ENCODE data around the gene SLAMF7. TPM values are rescaled to one million over a fixed set of nuclear protein-coding genes. Genes with fewer than 3 reads are reported as not detected.
"Not testable (repeated sequence)": the region's sequence is repeated elsewhere in the genome, so short reads cannot be mapped to it uniquely, and the experiment has no call there.

The SLAMF7 gene
- total RNA-seq, 2 experiments from 2014 or later = 152 to 162 TPM

GRCh38 chr1:160712525-160713080 is 26.4 kb upstream of the SLAMF7 start:
- not testable (repeated sequence) for H3K4me3 Mint-ChIP-seq, H3K27me3 Mint-ChIP-seq, H3K36me3 Mint-ChIP-seq, H3K27ac Mint-ChIP-seq, H3K9me3 Mint-ChIP-seq
- DNase-seq = peak; percentile 49
- peaks cover 45% of the 10 kb centered on the region for H3K4me1 Mint-ChIP-seq

GRCh38 chr1:160713161-160713560 is 25.9 kb upstream of the SLAMF7 start:
- Mint-ChIP-seq H3K4me3 (no peak overlapping the region), H3K27me3 (no peaks in the 10 kb centered on the region), H3K27ac (no peak overlapping the region), H3K36me3 (no peaks in the 10 kb centered on the region), H3K4me1 (peaks cover 48% of the 10 kb centered on the region), H3K9me3 (no peaks in the 10 kb centered on the region)
- DNase-seq = no peak

GRCh38 chr1:160714034-160714648 is 24.9 kb upstream of the SLAMF7 start:
- not testable (repeated sequence) for H3K9me3 Mint-ChIP-seq, H3K36me3 Mint-ChIP-seq, H3K27me3 Mint-ChIP-seq, DNase-seq
- Mint-ChIP-seq H3K4me3 (peak overlapping the region; percentile 14), H3K27ac (peak overlapping the region; percentile 60), H3K4me1 (peaks cover 54% of the 10 kb centered on the region)

GRCh38 chr1:160716013-160716412 is 23.0 kb upstream of the SLAMF7 start:
- Mint-ChIP-seq H3K9me3 (peaks cover 2% of the 10 kb centered on the region), H3K36me3 (no peaks in the 10 kb centered on the region), H3K4me1 (peaks cover 68% of the 10 kb centered on the region), H3K27ac (no peak overlapping the region), H3K4me3 (no peak overlapping the region), H3K27me3 (no peaks in the 10 kb centered on the region)
- DNase-seq = no peak

- Mint-ChIP-seq H3K9me3 (peaks cover 2% of the 10 kb centered on the region), H3K36me3 (no peaks in the 10 kb centered on the region), H3K4me3 (no peak overlapping the region), H3K27me3 (no peaks in the 10 kb centered on the region), H3K27ac (no peak overlapping the region), H3K4me1 (peaks cover 68% of the 10 kb centered on the region)
- DNase-seq = no peak
Observed at GRCh38 chr1:160717306-160717705, 21.7 kb upstream of the SLAMF7 start.

- H3K36me3 Mint-ChIP-seq = no peaks in the 10 kb centered on the region
- H3K27me3 Mint-ChIP-seq = no peaks in the 10 kb centered on the region
- no peak overlapping the region for H3K27ac Mint-ChIP-seq
- H3K4me1 Mint-ChIP-seq = peaks cover 69% of the 10 kb centered on the region
- H3K4me3 Mint-ChIP-seq = no peak overlapping the region
- no peak for DNase-seq
- peaks cover 2% of the 10 kb centered on the region for H3K9me3 Mint-ChIP-seq
Observed at GRCh38 chr1:160718210-160718609, 20.8 kb upstream of the SLAMF7 start.

GRCh38 chr1:160720356-160721085 is 18.5 kb upstream of the SLAMF7 start:
- no peak overlapping the region for H3K4me3 Mint-ChIP-seq
- H3K36me3 Mint-ChIP-seq = no peaks in the 10 kb centered on the region
- H3K9me3 Mint-ChIP-seq = peaks cover 2% of the 10 kb centered on the region
- peaks cover 62% of the 10 kb centered on the region for H3K4me1 Mint-ChIP-seq
- no peak for DNase-seq
- H3K27me3 Mint-ChIP-seq = no peaks in the 10 kb centered on the region
- H3K27ac Mint-ChIP-seq = no peak overlapping the region

- H3K9me3 Mint-ChIP-seq = peaks cover 2% of the 10 kb centered on the region
- H3K27ac Mint-ChIP-seq = no peak overlapping the region
- no peaks in the 10 kb centered on the region for H3K36me3 Mint-ChIP-seq
- no peak for DNase-seq
- H3K4me3 Mint-ChIP-seq = no peak overlapping the region
- no peaks in the 10 kb centered on the region for H3K27me3 Mint-ChIP-seq
- peaks cover 58% of the 10 kb centered on the region for H3K4me1 Mint-ChIP-seq
Observed at GRCh38 chr1:160721473-160721872, 17.6 kb upstream of the SLAMF7 start.

- DNase-seq = no peak
- peaks cover 2% of the 10 kb centered on the region for H3K9me3 Mint-ChIP-seq
- peak overlapping the region; percentile 79 for H3K27ac Mint-ChIP-seq
- H3K36me3 Mint-ChIP-seq = no peaks in the 10 kb centered on the region
- no peaks in the 10 kb centered on the region for H3K27me3 Mint-ChIP-seq
- peak overlapping the region; percentile 44 for H3K4me3 Mint-ChIP-seq
- H3K4me1 Mint-ChIP-seq = peaks cover 46% of the 10 kb centered on the region
Observed at GRCh38 chr1:160722726-160723125, 16.3 kb upstream of the SLAMF7 start.

- Mint-ChIP-seq H3K27me3 (no peaks in the 10 kb centered on the region), H3K4me1 (peaks cover 43% of the 10 kb centered on the region), H3K4me3 (no peak overlapping the region), H3K27ac (no peak overlapping the region), H3K9me3 (peaks cover 2% of the 10 kb centered on the region), H3K36me3 (no peaks in the 10 kb centered on the region)
- no peak for DNase-seq
Observed at GRCh38 chr1:160723332-160723731, 15.7 kb upstream of the SLAMF7 start.

GRCh38 chr1:160724465-160725242 is 14.4 kb upstream of the SLAMF7 start:
- H3K4me3 Mint-ChIP-seq = no peak overlapping the region
- DNase-seq = no peak
- H3K27me3 Mint-ChIP-seq = no peaks in the 10 kb centered on the region
- H3K36me3 Mint-ChIP-seq = no peaks in the 10 kb centered on the region
- peaks cover 36% of the 10 kb centered on the region for H3K4me1 Mint-ChIP-seq
- no peak overlapping the region for H3K27ac Mint-ChIP-seq
- peaks cover 2% of the 10 kb centered on the region for H3K9me3 Mint-ChIP-seq

GRCh38 chr1:160726114-160726497 is 12.9 kb upstream of the SLAMF7 start:
- Mint-ChIP-seq H3K9me3 (no peaks in the 10 kb centered on the region), H3K36me3 (no peaks in the 10 kb centered on the region), H3K4me1 (peaks cover 25% of the 10 kb centered on the region), H3K27me3 (no peaks in the 10 kb centered on the region), H3K4me3 (no peak overlapping the region), H3K27ac (no peak overlapping the region)
- no peak for DNase-seq

GRCh38 chr1:160726498-160727315 is 12.3 kb upstream of the SLAMF7 start:
- Mint-ChIP-seq H3K4me3 (no peak overlapping the region), H3K27ac (no peak overlapping the region), H3K9me3 (peaks cover 3% of the 10 kb centered on the region), H3K4me1 (peaks cover 28% of the 10 kb centered on the region), H3K27me3 (no peaks in the 10 kb centered on the region), H3K36me3 (peaks cover 4% of the 10 kb centered on the region)
- peak; percentile 63 for DNase-seq

- no peak overlapping the region for H3K27ac Mint-ChIP-seq
- peaks cover 10% of the 10 kb centered on the region for H3K36me3 Mint-ChIP-seq
- no peaks in the 10 kb centered on the region for H3K27me3 Mint-ChIP-seq
- H3K9me3 Mint-ChIP-seq = peaks cover 9% of the 10 kb centered on the region
- no peak overlapping the region for H3K4me3 Mint-ChIP-seq
- H3K4me1 Mint-ChIP-seq = peaks cover 31% of the 10 kb centered on the region
- no peak for DNase-seq
Observed at GRCh38 chr1:160727316-160727640, 11.8 kb upstream of the SLAMF7 start.

- Mint-ChIP-seq H3K4me1 (peaks cover 42% of the 10 kb centered on the region), H3K36me3 (peaks cover 51% of the 10 kb centered on the region), H3K9me3 (peaks cover 41% of the 10 kb centered on the region)
- H3K27me3 Mint-ChIP-seq, DNase-seq, H3K4me3 Mint-ChIP-seq, H3K27ac Mint-ChIP-seq: not testable (repeated sequence)
Observed at GRCh38 chr1:160731564-160731963, 7.5 kb upstream of the SLAMF7 start.

Data from activated naive CD8-positive, alpha-beta T cell treated with anti-CD3 and anti-CD28 coated beads for 36 hours (primary cell).